ENCODE measurements around the gene MAMLD1. TPM values are rescaled to one million over a fixed set of nuclear protein-coding genes. Genes with fewer than 3 reads are reported as not detected.

The MAMLD1 gene
- total and polyA plus RNA-seq, 4 donors, result 5.5 to 39.4 (median 21.5) TPM

GRCh38 chrX:150363561-150364346 lies 637 bp downstream of the MAMLD1 start:
- WGBS (ENCODE audit: insufficient coverage), result 33% methylated on average over 62 of the region's 67 CpGs
- Histone ChIP-seq H3K9me3 (ENCODE audit: control insufficient read depth, insufficient read depth, low read length) (peaks cover 2% of the 10 kb centered on the region), H3K27ac (ENCODE audit: low read depth, low read length) (peak overlapping the region; percentile 91), H3K27me3 (ENCODE audit: control insufficient read depth, insufficient read depth, low read length) (peaks cover 3% of the 10 kb centered on the region), H3K4me3 (ENCODE audit: low read depth, low read length) (peak overlapping the region; percentile 72), H3K4me1 (ENCODE audit: control insufficient read depth, insufficient read depth, low read length) (peaks cover 21% of the 10 kb centered on the region), H3K36me3 (ENCODE audit: control insufficient read depth, insufficient read depth, low read length) (no peaks in the 10 kb centered on the region)
- DNase-seq (ENCODE audit: low read depth in 4 of 6, low spot score in 6 of 6), result peak in 2 of 6 donors; percentile 62 to 66

- Histone ChIP-seq H3K36me3 (ENCODE audit: control insufficient read depth, insufficient read depth, low read length) (no peaks in the 10 kb centered on the region), H3K9me3 (ENCODE audit: control insufficient read depth, insufficient read depth, low read length) (peaks cover 2% of the 10 kb centered on the region), H3K4me3 (ENCODE audit: low read depth, low read length) (peak overlapping the region; percentile 72), H3K27me3 (ENCODE audit: control insufficient read depth, insufficient read depth, low read length) (peaks cover 3% of the 10 kb centered on the region), H3K27ac (ENCODE audit: low read depth, low read length) (peak overlapping the region; percentile 91), H3K4me1 (ENCODE audit: control insufficient read depth, insufficient read depth, low read length) (peaks cover 21% of the 10 kb centered on the region)
- DNase-seq (ENCODE audit: low read depth in 4 of 6, low spot score in 6 of 6), result peak in 2 of 6 donors; percentile 35 to 63
- WGBS (ENCODE audit: insufficient coverage), result 23% methylated on average over 60 of the region's 66 CpGs
These were observed 1.4 kb downstream of the MAMLD1 start for GRCh38 chrX:150364347-150365050.

GRCh38 chrX:150365051-150365989 lies 2.2 kb downstream of the MAMLD1 start:
- peak overlapping the region; percentile 59 for H3K4me3 ChIP-seq (ENCODE audit: low read depth, low read length)
- 27% methylated on average over 66 of the region's 75 CpGs for WGBS (ENCODE audit: insufficient coverage)
- no peaks in the 10 kb centered on the region for H3K36me3 ChIP-seq (ENCODE audit: control insufficient read depth, insufficient read depth, low read length)
- peak in 2 of 6 donors; percentile 87 to 91 for DNase-seq (ENCODE audit: low read depth in 4 of 6, low spot score in 6 of 6)
- H3K9me3 ChIP-seq (ENCODE audit: control insufficient read depth, insufficient read depth, low read length), result peaks cover 2% of the 10 kb centered on the region
- H3K27ac ChIP-seq (ENCODE audit: low read depth, low read length), result peak overlapping the region; percentile 95
- peaks cover 21% of the 10 kb centered on the region for H3K4me1 ChIP-seq (ENCODE audit: control insufficient read depth, insufficient read depth, low read length)
- peaks cover 3% of the 10 kb centered on the region for H3K27me3 ChIP-seq (ENCODE audit: control insufficient read depth, insufficient read depth, low read length)

GRCh38 chrX:150365990-150366911 lies 3.1 kb downstream of the MAMLD1 start:
- DNase-seq (ENCODE audit: low read depth in 4 of 6, low spot score in 6 of 6), result peak in 2 of 6 donors; percentile 76
- peak overlapping the region; percentile 59 for H3K4me3 ChIP-seq (ENCODE audit: low read depth, low read length)
- WGBS (ENCODE audit: insufficient coverage), result 17% methylated on average over 8 of the region's 24 CpGs
- H3K27ac ChIP-seq (ENCODE audit: low read depth, low read length), result peak overlapping the region; percentile 95
- H3K27me3 ChIP-seq (ENCODE audit: control insufficient read depth, insufficient read depth, low read length), result peaks cover 3% of the 10 kb centered on the region
- no peaks in the 10 kb centered on the region for H3K36me3 ChIP-seq (ENCODE audit: control insufficient read depth, insufficient read depth, low read length)
- peaks cover 2% of the 10 kb centered on the region for H3K9me3 ChIP-seq (ENCODE audit: control insufficient read depth, insufficient read depth, low read length)
- H3K4me1 ChIP-seq (ENCODE audit: control insufficient read depth, insufficient read depth, low read length), result peaks cover 22% of the 10 kb centered on the region

GRCh38 chrX:150366951-150367545 lies 3.9 kb downstream of the MAMLD1 start:
- H3K36me3 ChIP-seq (ENCODE audit: control insufficient read depth, insufficient read depth, low read length), result no peaks in the 10 kb centered on the region
- peaks cover 19% of the 10 kb centered on the region for H3K4me1 ChIP-seq (ENCODE audit: control insufficient read depth, insufficient read depth, low read length)
- peak overlapping the region; percentile 95 for H3K27ac ChIP-seq (ENCODE audit: low read depth, low read length)
- H3K9me3 ChIP-seq (ENCODE audit: control insufficient read depth, insufficient read depth, low read length), result peaks cover 2% of the 10 kb centered on the region
- peak overlapping the region; percentile 59 for H3K4me3 ChIP-seq (ENCODE audit: low read depth, low read length)
- 33% methylated on average over 1 of the region's 5 CpGs for WGBS (ENCODE audit: insufficient coverage)
- DNase-seq (ENCODE audit: low read depth in 4 of 6, low spot score in 6 of 6), result peak in 1 of 6 donors; percentile 21
- H3K27me3 ChIP-seq (ENCODE audit: control insufficient read depth, insufficient read depth, low read length), result no peaks in the 10 kb centered on the region

GRCh38 chrX:150370589-150371312 lies 7.6 kb downstream of the MAMLD1 start:
- Histone ChIP-seq H3K4me3 (ENCODE audit: low read depth, low read length) (no peak overlapping the region), H3K9me3 (ENCODE audit: control insufficient read depth, insufficient read depth, low read length) (no peaks in the 10 kb centered on the region), H3K27me3 (ENCODE audit: control insufficient read depth, insufficient read depth, low read length) (no peaks in the 10 kb centered on the region), H3K36me3 (ENCODE audit: control insufficient read depth, insufficient read depth, low read length) (no peaks in the 10 kb centered on the region), H3K4me1 (ENCODE audit: control insufficient read depth, insufficient read depth, low read length) (peaks cover 29% of the 10 kb centered on the region), H3K27ac (ENCODE audit: low read depth, low read length) (no peak overlapping the region)
- DNase-seq (ENCODE audit: low read depth in 4 of 6, low spot score in 6 of 6), result no peak
- WGBS (ENCODE audit: insufficient coverage), result 56% methylated on average over 3 of the region's 5 CpGs

GRCh38 chrX:150371877-150372276 lies 8.8 kb downstream of the MAMLD1 start:
- no peaks in the 10 kb centered on the region for H3K36me3 ChIP-seq (ENCODE audit: control insufficient read depth, insufficient read depth, low read length)
- H3K27me3 ChIP-seq (ENCODE audit: control insufficient read depth, insufficient read depth, low read length), result no peaks in the 10 kb centered on the region
- no peak overlapping the region for H3K27ac ChIP-seq (ENCODE audit: low read depth, low read length)
- H3K4me3 ChIP-seq (ENCODE audit: low read depth, low read length), result no peak overlapping the region
- H3K9me3 ChIP-seq (ENCODE audit: control insufficient read depth, insufficient read depth, low read length), result no peaks in the 10 kb centered on the region
- peaks cover 31% of the 10 kb centered on the region for H3K4me1 ChIP-seq (ENCODE audit: control insufficient read depth, insufficient read depth, low read length)
- DNase-seq (ENCODE audit: low read depth in 4 of 6, low spot score in 6 of 6), result no peak
- 53% methylated on average over 6 of the region's 6 CpGs for WGBS (ENCODE audit: insufficient coverage)

- H3K9me3 ChIP-seq (ENCODE audit: control insufficient read depth, insufficient read depth, low read length), result no peaks in the 10 kb centered on the region
- H3K36me3 ChIP-seq (ENCODE audit: control insufficient read depth, insufficient read depth, low read length), result no peaks in the 10 kb centered on the region
- H3K4me3 ChIP-seq (ENCODE audit: low read depth, low read length), result no peak overlapping the region
- peak in 1 of 6 donors; percentile 54 for DNase-seq (ENCODE audit: low read depth in 4 of 6, low spot score in 6 of 6)
- H3K27me3 ChIP-seq (ENCODE audit: control insufficient read depth, insufficient read depth, low read length), result peaks cover 2% of the 10 kb centered on the region
- H3K4me1 ChIP-seq (ENCODE audit: control insufficient read depth, insufficient read depth, low read length), result peaks cover 34% of the 10 kb centered on the region
- no peak overlapping the region for H3K27ac ChIP-seq (ENCODE audit: low read depth, low read length)
- 59% methylated on average over 6 of the region's 8 CpGs for WGBS (ENCODE audit: insufficient coverage)
These were observed 9.2 kb downstream of the MAMLD1 start for GRCh38 chrX:150372280-150372679.

All from spinal cord (tissue), 10 donors.